ENCODE measurements around the gene PDE4B.

DNA sequence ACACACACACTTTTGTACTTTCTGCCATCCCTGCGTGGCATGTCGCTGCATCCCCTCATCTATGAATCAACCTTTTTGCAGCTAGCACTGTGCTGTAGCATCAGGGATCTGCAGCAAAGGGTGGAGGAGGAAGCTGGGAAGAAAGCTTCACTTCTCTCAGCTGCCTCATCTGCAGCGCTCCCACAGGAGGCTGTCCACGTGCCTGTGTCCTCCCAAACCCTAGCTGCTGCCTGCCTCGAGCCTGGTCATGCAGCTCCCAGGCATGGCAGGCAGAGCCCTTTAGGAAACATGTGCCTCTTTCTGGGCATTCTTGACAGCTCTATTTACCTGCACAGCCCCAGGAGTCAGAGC is 479.2 kb downstream of the PDE4B start:
- TF ChIP-seq FOXA1 (IDR thresholded peaks at IDR 0.05; ENCODE audit: borderline replicate concordance), result no peak
- TF ChIP-seq, protein P1, sequence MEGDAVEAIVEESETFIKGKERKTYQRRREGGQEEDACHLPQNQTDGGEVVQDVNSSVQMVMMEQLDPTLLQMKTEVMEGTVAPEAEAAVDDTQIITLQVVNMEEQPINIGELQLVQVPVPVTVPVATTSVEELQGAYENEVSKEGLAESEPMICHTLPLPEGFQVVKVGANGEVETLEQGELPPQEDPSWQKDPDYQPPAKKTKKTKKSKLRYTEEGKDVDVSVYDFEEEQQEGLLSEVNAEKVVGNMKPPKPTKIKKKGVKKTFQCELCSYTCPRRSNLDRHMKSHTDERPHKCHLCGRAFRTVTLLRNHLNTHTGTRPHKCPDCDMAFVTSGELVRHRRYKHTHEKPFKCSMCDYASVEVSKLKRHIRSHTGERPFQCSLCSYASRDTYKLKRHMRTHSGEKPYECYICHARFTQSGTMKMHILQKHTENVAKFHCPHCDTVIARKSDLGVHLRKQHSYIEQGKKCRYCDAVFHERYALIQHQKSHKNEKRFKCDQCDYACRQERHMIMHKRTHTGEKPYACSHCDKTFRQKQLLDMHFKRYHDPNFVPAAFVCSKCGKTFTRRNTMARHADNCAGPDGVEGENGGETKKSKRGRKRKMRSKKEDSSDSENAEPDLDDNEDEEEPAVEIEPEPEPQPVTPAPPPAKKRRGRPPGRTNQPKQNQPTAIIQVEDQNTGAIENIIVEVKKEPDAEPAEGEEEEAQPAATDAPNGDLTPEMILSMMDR (IDR thresholded peaks at IDR 0.05 in 2 of 3, conservative IDR thresholded peaks at IDR 0.05 in 1 of 3; ENCODE audit: insufficient read depth in 2 of 3, low read depth in 1 of 3, low read length in 3 of 3), result no peak
- TF ChIP-seq CHD2 (IDR thresholded peaks at IDR 0.05; ENCODE audit: low read depth, low read length), result no peak
- no peak for TF ChIP-seq ETV5 (CRISPR knock-in tag; IDR thresholded peaks at IDR 0.05; ENCODE audit: low read depth)
- TF ChIP-seq NR1H2 (CRISPR knock-in tag; IDR thresholded peaks at IDR 0.05), result no peak
- TF ChIP-seq RCOR1 (IDR thresholded peaks at IDR 0.05; ENCODE audit: borderline replicate concordance in 1 of 2, low read depth in 2 of 2, low read length in 2 of 2), result no peak
- no peak for TF ChIP-seq NEUROD1 (IDR thresholded peaks at IDR 0.05; ENCODE audit: borderline replicate concordance, low read depth, low read length, partially characterized antibody)
- TF ChIP-seq CBFB (CRISPR knock-in tag; IDR thresholded peaks at IDR 0.05), result no peak
- TF ChIP-seq GATAD2B (IDR thresholded peaks at IDR 0.05; ENCODE audit: borderline replicate concordance), result no peak
- no peak for TF ChIP-seq IFI16 (CRISPR knock-in tag; IDR thresholded peaks at IDR 0.05)
- TF ChIP-seq MED1 (CRISPR knock-in tag; IDR thresholded peaks at IDR 0.05; ENCODE audit: borderline replicate concordance), result no peak
- TF ChIP-seq, protein P2, sequence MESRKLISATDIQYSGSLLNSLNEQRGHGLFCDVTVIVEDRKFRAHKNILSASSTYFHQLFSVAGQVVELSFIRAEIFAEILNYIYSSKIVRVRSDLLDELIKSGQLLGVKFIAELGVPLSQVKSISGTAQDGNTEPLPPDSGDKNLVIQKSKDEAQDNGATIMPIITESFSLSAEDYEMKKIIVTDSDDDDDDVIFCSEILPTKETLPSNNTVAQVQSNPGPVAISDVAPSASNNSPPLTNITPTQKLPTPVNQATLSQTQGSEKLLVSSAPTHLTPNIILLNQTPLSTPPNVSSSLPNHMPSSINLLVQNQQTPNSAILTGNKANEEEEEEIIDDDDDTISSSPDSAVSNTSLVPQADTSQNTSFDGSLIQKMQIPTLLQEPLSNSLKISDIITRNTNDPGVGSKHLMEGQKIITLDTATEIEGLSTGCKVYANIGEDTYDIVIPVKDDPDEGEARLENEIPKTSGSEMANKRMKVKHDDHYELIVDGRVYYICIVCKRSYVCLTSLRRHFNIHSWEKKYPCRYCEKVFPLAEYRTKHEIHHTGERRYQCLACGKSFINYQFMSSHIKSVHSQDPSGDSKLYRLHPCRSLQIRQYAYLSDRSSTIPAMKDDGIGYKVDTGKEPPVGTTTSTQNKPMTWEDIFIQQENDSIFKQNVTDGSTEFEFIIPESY (CRISPR knock-in tag; IDR thresholded peaks at IDR 0.05), result no peak
- TF ChIP-seq TCF7L2 (IDR thresholded peaks at IDR 0.05; ENCODE audit: low read depth, low read length), result no peak
- no peak for TF ChIP-seq KHSRP (IDR thresholded peaks at IDR 0.05)
